ENCODE data around the gene ANAPC2.
A peak's percentile ranks its signal among the peaks of the same experiment; 100 is the strongest.

The ANAPC2 gene

GRCh38 chr9:137173796-137174664, 14.3 kb downstream of the ANAPC2 start:
- no peak for DNase-seq

DNA sequence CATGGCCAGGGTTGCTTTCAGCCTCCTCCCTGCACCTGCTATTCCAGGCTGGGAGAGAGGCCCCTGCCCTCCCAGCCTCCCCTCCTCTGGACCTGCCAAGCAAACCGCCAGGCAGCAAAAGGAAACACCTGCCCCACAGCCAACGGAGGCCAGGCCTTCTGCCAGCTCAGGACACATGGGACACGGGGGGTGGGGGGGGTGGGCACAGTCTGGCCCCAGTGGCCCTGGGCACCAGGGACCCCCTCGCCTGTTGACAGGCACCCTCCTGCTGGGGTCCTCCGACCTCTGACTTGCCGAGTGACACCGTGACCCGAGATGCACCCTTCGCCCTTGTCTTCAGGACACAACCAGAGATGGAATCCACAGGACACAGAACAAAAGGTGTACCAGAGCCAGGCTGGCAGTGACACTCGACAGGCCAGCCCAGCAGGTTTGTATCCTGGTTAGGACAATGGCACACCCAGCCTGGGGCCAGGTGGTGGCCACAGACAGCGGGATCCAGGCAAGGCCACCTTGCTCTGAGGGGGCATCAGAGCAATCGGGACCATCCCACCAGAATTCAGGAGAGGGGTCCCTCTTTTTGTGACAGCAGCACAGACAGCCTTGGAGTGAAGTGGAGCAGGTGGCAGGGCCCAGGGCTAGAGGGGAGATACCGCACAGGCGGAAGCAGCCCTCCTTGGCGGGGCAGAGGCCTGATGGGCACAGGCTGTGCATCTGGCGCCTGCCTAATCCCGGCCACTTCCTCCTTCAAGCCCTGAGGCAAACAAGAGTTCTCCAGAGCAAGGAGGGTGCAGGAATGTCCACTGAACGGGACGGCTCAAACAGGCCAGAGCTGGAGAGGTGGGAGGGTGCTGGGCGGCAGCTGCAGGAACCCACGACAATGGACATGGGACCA, 15.2 kb downstream of the ANAPC2 start:
- no peak for DNase-seq

- DNase-seq, result no peak
Observed at GRCh38 chr9:137171149-137171900, 17.0 kb downstream of the ANAPC2 start.

GRCh38 chr9:137170486-137171148, 17.7 kb downstream of the ANAPC2 start:
- DNase-seq, result no peak

DNA sequence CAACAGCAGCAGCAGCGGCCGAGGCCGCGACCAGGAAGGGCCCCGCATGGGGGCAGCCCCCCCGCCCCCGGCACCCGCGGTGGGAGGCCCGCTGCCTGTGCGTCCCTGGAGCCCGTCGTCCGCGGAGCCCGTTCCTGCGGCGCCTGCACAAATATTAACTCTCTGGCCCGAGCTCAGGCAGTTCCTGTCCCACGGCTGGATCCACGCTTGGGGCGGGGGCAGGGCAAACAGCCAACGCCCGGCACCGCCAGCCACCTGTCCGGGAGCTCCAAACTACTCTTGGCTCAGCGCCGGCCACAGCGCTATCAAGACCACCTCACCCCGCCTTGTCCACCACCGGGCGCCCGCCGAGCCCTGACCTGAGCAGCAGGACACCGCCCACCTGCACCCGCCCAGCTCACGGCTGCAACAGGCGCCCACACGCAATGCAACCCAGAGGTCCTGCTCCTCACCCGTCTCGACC, 18.4 kb downstream of the ANAPC2 start, which contains the start of gene LRRC26:
TSS of gene LRRC26 (minus strand) at position 156 of the 463 bp plus-strand sequence. CDS start at position 48, 108 bp downstream.
- no peak for DNase-seq

- DNase-seq, result peak; percentile 74
Observed at GRCh38 chr9:137168904-137169856, 19.2 kb downstream of the ANAPC2 start.

GRCh38 chr9:137168573-137168903, 19.8 kb downstream of the ANAPC2 start:
- peak; percentile 33 for DNase-seq

- peak; percentile 33 for DNase-seq
Observed at GRCh38 chr9:137167747-137168572, 20.4 kb downstream of the ANAPC2 start.

GRCh38 chr9:137167277-137167746, 21.0 kb downstream of the ANAPC2 start:
- no peak for DNase-seq

- DNase-seq, result no peak
Observed at GRCh38 chr9:137166380-137167229, 21.8 kb downstream of the ANAPC2 start.

- DNase-seq, result no peak
Observed at GRCh38 chr9:137165250-137165836, 23.0 kb downstream of the ANAPC2 start.

GRCh38 chr9:137164370-137165249, 23.8 kb downstream of the ANAPC2 start:
- DNase-seq, result no peak

DNA sequence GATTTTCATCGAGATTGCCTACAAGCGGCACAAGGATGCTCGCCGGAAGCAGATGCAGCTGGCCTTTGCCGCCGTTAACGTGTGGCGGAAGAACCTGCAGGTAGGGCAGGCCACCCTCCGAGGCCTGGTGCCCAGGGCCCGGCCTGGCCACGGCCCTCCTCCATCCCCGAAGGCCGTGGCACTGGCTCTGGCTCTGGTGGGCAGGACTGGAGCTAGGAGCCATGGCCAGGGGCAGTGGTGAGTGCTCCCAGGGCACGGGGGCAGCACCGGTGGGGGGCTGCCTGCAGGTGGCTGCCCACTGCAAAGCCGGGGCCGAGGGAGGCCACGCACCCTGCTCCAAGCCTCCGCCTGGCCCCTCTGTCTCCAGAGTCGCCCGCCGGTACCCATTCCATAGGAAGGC, 24.6 kb downstream of the ANAPC2 start:
- no peak for DNase-seq

- no peak for DNase-seq
Observed at GRCh38 chr9:137163365-137163715, 25.0 kb downstream of the ANAPC2 start.

DNA sequence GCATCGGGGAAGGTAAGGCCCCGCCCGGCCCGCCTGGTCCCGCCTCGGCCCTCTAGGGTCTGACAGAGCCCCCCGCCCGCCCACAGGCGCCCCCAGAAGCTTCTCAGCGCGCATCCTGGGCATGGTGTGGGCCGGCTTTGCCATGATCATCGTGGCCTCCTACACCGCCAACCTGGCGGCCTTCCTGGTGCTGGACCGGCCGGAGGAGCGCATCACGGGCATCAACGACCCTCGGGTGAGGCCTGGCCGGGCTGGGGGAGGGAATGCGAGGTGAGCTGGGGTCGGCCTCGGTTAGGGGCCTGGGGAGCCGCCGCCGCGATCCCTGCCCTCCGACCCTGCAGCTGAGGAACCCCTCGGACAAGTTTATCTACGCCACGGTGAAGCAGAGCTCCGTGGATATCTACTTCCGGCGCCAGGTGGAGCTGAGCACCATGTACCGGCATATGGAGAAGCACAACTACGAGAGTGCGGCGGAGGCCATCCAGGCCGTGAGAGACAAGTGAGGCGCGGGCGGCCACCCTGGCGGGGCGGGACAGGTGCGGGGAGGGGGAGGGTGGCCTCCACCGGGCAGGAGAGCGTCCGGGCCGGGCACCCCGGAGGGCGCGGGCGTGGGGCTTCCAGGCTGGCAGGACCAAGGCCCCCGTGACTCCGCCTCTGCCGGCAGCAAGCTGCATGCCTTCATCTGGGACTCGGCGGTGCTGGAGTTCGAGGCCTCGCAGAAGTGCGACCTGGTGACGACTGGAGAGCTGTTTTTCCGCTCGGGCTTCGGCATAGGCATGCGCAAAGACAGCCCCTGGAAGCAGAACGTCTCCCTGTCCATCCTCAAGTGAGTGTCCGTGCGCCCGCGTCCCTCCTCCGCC, 25.6 kb downstream of the ANAPC2 start:
- DNase-seq, result peak; percentile 63
